GM23338 (cell line): ENCODE data around the gene CRACDL. TPM values are rescaled to one million over a fixed set of nuclear protein-coding genes. Genes with fewer than 3 reads are reported as not detected.

ENCODE experiments used
- ATAC-seq: fragments of 200-7000 bp; cut with Tn5 transposase; 3 replicates; pipeline ENCODE4 v1.9.1; 2020
- DNase-seq: peaks from one replicate; pipeline ENCODE4 v3.0.0-alpha.2; 2015; ENCODE audit warnings: low spot score
- H2AFZ ChIP-seq: fragments of 200-600 bp; sonication (generic); 2 replicates; pipeline ENCODE4 v1.8.0; 2016; ENCODE audit warnings: antibody characterized with exemption, mild to moderate bottlenecking, moderate library complexity
- H3F3A ChIP-seq: fragments of 200-600 bp; sonication (generic); replicated peaks from 2 replicates; pipeline ENCODE4 v1.8.0; 2017; ENCODE audit warnings: antibody characterized with exemption, mixed run types, low read depth
- H3K27ac ChIP-seq: fragments of 200-600 bp; sonication (generic); 2 replicates; pipeline ENCODE4 v1.6.1; 2016; ENCODE audit warnings: low read depth
- H3K27me3 ChIP-seq: fragments of 200-600 bp; sonication (generic); 2 replicates; pipeline ENCODE4 v1.8.0; 2016; ENCODE audit warnings: mild to moderate bottlenecking, mixed run types, moderate library complexity; ENCODE audit not compliant: insufficient read depth
- H3K36me3 ChIP-seq: fragments of 200-600 bp; sonication (generic); 2 replicates; pipeline ENCODE4 v1.8.0; 2016; ENCODE audit warnings: mild to moderate bottlenecking; ENCODE audit not compliant: insufficient read depth
- H3K4me1 ChIP-seq: fragments of 200-600 bp; sonication (generic); 2 replicates; pipeline ENCODE4 v1.8.0; 2016; ENCODE audit warnings: mild to moderate bottlenecking, moderate library complexity; ENCODE audit not compliant: insufficient read depth
- H3K4me2 ChIP-seq: fragments of 200-600 bp; sonication (generic); 2 replicates; pipeline ENCODE4 v1.7.1; 2017; ENCODE audit warnings: mixed run types
- H3K4me3 ChIP-seq: fragments of 200-600 bp; sonication (generic); 2 replicates; pipeline ENCODE4 v1.6.1; 2016; ENCODE audit warnings: mixed run types
- H3K79me2 ChIP-seq: fragments of 200-600 bp; sonication (generic); replicated peaks from 2 replicates; pipeline ENCODE4 v1.8.0; 2017; ENCODE audit warnings: mild to moderate bottlenecking; ENCODE audit not compliant: insufficient read depth
- H3K9me2 ChIP-seq: fragments of 200-600 bp; sonication (generic); 2 replicates; pipeline ENCODE4 v1.8.0; 2017; ENCODE audit not compliant: insufficient read depth
- H4K20me1 ChIP-seq: fragments of 200-600 bp; sonication (generic); replicated peaks from 2 replicates; pipeline ENCODE4 v1.8.0; 2017; ENCODE audit warnings: mild to moderate bottlenecking; ENCODE audit not compliant: insufficient read depth
- H3K27ac Mint-ChIP-seq: 2 replicates; pipeline ENCODE4 v1.8.0; 2020; ENCODE audit warnings: inconsistent platforms, mild to moderate bottlenecking, moderate library complexity, mixed read lengths
- H3K27me3 Mint-ChIP-seq: 3 replicates; pipeline ENCODE4 v1.8.0; 2022; ENCODE audit warnings: low read depth, mild to moderate bottlenecking, moderate library complexity, mixed read lengths, inconsistent platforms; ENCODE audit not compliant: insufficient read depth, poor library complexity
- H3K36me3 Mint-ChIP-seq: 3 replicates; pipeline ENCODE4 v1.8.0; 2021; ENCODE audit warnings: low read depth, mild to moderate bottlenecking, inconsistent platforms, moderate library complexity, mixed read lengths
- H3K4me1 Mint-ChIP-seq: 3 replicates; pipeline ENCODE4 v1.8.0; 2020; ENCODE audit warnings: mild to moderate bottlenecking, inconsistent platforms, mixed read lengths
- H3K4me3 Mint-ChIP-seq: 3 replicates; pipeline ENCODE4 v1.8.0; 2021; ENCODE audit warnings: moderate library complexity, mild to moderate bottlenecking, inconsistent platforms, mixed read lengths
- H3K9me3 Mint-ChIP-seq: 3 replicates; pipeline ENCODE4 v1.8.0; 2020; ENCODE audit warnings: moderate library complexity, mild to moderate bottlenecking, inconsistent platforms, mixed read lengths
- CREB1 ChIP-seq: fragments of 250-450 bp; sonication (Bioruptor Pico); IDR thresholded peaks from 2 replicates; pipeline ENCODE4 v1.5.0; 2020; ENCODE audit warnings: low read depth, mild to moderate bottlenecking, moderate library complexity
- EZH2 ChIP-seq: fragments of 200-600 bp; sonication (generic); IDR thresholded peaks from one replicate; pipeline ENCODE4 v1.8.0; 2017; ENCODE audit warnings: antibody characterized with exemption, mild to moderate bottlenecking, low read depth; ENCODE audit not compliant: unreplicated experiment
- EZH2phosphoT487 ChIP-seq: fragments of 200-600 bp; sonication (generic); IDR thresholded peaks from one replicate; pipeline ENCODE4 v1.8.1; 2018; ENCODE audit warnings: antibody characterized with exemption; ENCODE audit not compliant: unreplicated experiment
- JUNB ChIP-seq: IDR thresholded peaks from one replicate; pipeline ENCODE4 v1.6.1; 2016; ENCODE audit warnings: antibody characterized with exemption; ENCODE audit not compliant: unreplicated experiment
- NANOG ChIP-seq: IDR thresholded peaks from 2 replicates; pipeline ENCODE4 v1.6.1; 2016; ENCODE audit warnings: antibody characterized with exemption, borderline replicate concordance
- STAT1 ChIP-seq: IDR thresholded peaks from one replicate; pipeline ENCODE4 v1.6.1; 2016; ENCODE audit warnings: antibody characterized with exemption; ENCODE audit not compliant: unreplicated experiment
- ZNF114 ChIP-seq: fragments of 250-450 bp; sonication (Bioruptor Pico); IDR thresholded peaks from 2 replicates; pipeline ENCODE4 v1.5.0; 2020; ENCODE audit warnings: mild to moderate bottlenecking, moderate library complexity
- ZNF331 ChIP-seq: fragments of 250-450 bp; sonication (Bioruptor Pico); IDR thresholded peaks from 2 replicates; pipeline ENCODE4 v1.5.0; 2020; ENCODE audit warnings: low read depth, mild to moderate bottlenecking, moderate library complexity
- polyA plus RNA-seq: library from polyadenylated mRNA; unstranded; fragments of >200 nt; fragmentation: Nextera tagmentation; extraction: Ambion mirVana; gene quantifications from 2 replicates; pipeline ENCODE4 v1.2.1, GENCODE V29; 2016
- total RNA-seq: library from RNA; depleted of rRNA; stranded (reverse); fragments of >200 nt; shearing (Covaris generic); gene quantifications from 2 replicates; pipeline ENCODE4 v1.2.3, GENCODE V29; 2014
- TF ChIP-seq, protein P1 (sequence below): IDR thresholded peaks from 2 replicates; pipeline ENCODE4 v1.6.1; 2016; ENCODE audit warnings: antibody characterized with exemption
- TF ChIP-seq, protein P2 (sequence below): fragments of 250-450 bp; sonication (Bioruptor Pico); IDR thresholded peaks from 2 replicates; pipeline ENCODE4 v1.5.0; 2020; ENCODE audit warnings: mild to moderate bottlenecking, moderate library complexity
- TF ChIP-seq, protein P3 (sequence below): IDR thresholded peaks from one replicate; pipeline ENCODE4 v1.6.1; 2018; ENCODE audit warnings: antibody characterized with exemption; ENCODE audit not compliant: unreplicated experiment
- TF ChIP-seq, protein P4 (sequence below), 2 experiments: fragments of 200-600 bp in 1 of 2; sonication (generic) in 1 of 2; conservative IDR thresholded peaks; 2 replicates each; pipeline versions ENCODE4 v1.5.1 to v1.6.1; 2016 to 2017; ENCODE audit warnings: antibody characterized with exemption in 2 of 2, low read depth in 2 of 2, mild to moderate bottlenecking in 2 of 2, moderate library complexity in 1 of 2

Gene CRACDL
- total and polyA plus RNA-seq, 2 experiments from 2014 or later, result 0.14 to 0.16 TPM

DNA sequence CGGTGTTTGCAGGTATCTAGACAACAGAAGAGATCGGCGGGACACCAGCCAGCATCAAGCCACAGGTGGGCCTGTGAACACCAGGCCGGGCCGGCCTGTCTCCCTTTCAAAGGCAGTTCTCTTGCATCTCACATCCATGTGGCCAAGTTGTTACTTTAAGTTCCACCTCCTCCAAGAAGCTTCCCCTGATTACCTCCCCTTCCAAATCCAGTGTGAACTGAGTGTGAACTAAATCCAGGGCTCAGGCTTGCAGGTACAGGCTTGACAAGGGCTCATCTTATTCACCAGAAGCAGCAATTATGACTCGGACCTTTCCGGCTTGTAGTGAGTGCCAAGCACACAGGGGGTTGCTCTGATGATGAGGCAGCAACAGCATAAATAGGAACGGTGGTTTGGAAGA is 3.9 kb downstream of the CRACDL start (continued):
- TF ChIP-seq, protein P1, sequence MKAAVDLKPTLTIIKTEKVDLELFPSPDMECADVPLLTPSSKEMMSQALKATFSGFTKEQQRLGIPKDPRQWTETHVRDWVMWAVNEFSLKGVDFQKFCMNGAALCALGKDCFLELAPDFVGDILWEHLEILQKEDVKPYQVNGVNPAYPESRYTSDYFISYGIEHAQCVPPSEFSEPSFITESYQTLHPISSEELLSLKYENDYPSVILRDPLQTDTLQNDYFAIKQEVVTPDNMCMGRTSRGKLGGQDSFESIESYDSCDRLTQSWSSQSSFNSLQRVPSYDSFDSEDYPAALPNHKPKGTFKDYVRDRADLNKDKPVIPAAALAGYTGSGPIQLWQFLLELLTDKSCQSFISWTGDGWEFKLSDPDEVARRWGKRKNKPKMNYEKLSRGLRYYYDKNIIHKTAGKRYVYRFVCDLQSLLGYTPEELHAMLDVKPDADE, result no peak
- TF ChIP-seq EZH2phosphoT487 (no peak), ZNF114 (no peak), EZH2 (no peak)

DNA sequence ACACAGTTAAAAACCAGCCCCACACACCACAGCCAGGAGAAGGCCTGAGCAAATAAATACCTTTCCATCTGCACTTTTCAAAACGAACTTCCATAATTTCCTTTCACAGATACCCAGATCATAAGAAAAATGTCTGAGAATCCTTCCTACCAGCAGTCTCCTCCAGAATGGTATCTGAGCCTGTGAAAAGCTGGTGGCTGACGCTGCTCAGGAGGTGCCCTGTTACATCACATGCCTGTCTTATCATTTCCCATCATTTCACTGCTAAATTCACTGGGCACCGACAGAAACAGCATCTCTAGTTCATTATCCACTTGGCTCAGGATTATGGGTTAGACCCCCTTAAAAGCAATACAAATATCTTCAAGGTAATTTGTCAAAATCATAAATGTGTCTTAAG is 4.4 kb downstream of the CRACDL start:
- peaks cover 28% of the 10 kb centered on the region for H3K27me3 ChIP-seq
- H3K4me2 ChIP-seq, result no peak overlapping the region
- H3K9me2 ChIP-seq, result no peaks in the 10 kb centered on the region
- DNase-seq (no peak), ATAC-seq (no peak)
- Mint-ChIP-seq H3K4me1 (peaks cover 14% of the 10 kb centered on the region), H3K27ac (no peak overlapping the region), H3K9me3 (no peaks in the 10 kb centered on the region), H3K27me3 (peaks cover 24% of the 10 kb centered on the region), H3K4me3 (no peak overlapping the region), H3K36me3 (no peaks in the 10 kb centered on the region; the same call in 2 of the 3 replicates)
- no peaks in the 10 kb centered on the region for H4K20me1 ChIP-seq
- H3K4me1 ChIP-seq, result peaks cover 10% of the 10 kb centered on the region; the same call in 1 of the 2 replicates
- no peaks in the 10 kb centered on the region for H3K36me3 ChIP-seq
- no peak overlapping the region for H3K27ac ChIP-seq
- no peak overlapping the region for H3K4me3 ChIP-seq
- no peak overlapping the region for H2AFZ ChIP-seq
- H3F3A ChIP-seq, result no peaks in the 10 kb centered on the region
- no peaks in the 10 kb centered on the region for H3K79me2 ChIP-seq
- TF ChIP-seq ZNF114, result no peak
- TF ChIP-seq JUNB, result no peak
- TF ChIP-seq, protein P2, sequence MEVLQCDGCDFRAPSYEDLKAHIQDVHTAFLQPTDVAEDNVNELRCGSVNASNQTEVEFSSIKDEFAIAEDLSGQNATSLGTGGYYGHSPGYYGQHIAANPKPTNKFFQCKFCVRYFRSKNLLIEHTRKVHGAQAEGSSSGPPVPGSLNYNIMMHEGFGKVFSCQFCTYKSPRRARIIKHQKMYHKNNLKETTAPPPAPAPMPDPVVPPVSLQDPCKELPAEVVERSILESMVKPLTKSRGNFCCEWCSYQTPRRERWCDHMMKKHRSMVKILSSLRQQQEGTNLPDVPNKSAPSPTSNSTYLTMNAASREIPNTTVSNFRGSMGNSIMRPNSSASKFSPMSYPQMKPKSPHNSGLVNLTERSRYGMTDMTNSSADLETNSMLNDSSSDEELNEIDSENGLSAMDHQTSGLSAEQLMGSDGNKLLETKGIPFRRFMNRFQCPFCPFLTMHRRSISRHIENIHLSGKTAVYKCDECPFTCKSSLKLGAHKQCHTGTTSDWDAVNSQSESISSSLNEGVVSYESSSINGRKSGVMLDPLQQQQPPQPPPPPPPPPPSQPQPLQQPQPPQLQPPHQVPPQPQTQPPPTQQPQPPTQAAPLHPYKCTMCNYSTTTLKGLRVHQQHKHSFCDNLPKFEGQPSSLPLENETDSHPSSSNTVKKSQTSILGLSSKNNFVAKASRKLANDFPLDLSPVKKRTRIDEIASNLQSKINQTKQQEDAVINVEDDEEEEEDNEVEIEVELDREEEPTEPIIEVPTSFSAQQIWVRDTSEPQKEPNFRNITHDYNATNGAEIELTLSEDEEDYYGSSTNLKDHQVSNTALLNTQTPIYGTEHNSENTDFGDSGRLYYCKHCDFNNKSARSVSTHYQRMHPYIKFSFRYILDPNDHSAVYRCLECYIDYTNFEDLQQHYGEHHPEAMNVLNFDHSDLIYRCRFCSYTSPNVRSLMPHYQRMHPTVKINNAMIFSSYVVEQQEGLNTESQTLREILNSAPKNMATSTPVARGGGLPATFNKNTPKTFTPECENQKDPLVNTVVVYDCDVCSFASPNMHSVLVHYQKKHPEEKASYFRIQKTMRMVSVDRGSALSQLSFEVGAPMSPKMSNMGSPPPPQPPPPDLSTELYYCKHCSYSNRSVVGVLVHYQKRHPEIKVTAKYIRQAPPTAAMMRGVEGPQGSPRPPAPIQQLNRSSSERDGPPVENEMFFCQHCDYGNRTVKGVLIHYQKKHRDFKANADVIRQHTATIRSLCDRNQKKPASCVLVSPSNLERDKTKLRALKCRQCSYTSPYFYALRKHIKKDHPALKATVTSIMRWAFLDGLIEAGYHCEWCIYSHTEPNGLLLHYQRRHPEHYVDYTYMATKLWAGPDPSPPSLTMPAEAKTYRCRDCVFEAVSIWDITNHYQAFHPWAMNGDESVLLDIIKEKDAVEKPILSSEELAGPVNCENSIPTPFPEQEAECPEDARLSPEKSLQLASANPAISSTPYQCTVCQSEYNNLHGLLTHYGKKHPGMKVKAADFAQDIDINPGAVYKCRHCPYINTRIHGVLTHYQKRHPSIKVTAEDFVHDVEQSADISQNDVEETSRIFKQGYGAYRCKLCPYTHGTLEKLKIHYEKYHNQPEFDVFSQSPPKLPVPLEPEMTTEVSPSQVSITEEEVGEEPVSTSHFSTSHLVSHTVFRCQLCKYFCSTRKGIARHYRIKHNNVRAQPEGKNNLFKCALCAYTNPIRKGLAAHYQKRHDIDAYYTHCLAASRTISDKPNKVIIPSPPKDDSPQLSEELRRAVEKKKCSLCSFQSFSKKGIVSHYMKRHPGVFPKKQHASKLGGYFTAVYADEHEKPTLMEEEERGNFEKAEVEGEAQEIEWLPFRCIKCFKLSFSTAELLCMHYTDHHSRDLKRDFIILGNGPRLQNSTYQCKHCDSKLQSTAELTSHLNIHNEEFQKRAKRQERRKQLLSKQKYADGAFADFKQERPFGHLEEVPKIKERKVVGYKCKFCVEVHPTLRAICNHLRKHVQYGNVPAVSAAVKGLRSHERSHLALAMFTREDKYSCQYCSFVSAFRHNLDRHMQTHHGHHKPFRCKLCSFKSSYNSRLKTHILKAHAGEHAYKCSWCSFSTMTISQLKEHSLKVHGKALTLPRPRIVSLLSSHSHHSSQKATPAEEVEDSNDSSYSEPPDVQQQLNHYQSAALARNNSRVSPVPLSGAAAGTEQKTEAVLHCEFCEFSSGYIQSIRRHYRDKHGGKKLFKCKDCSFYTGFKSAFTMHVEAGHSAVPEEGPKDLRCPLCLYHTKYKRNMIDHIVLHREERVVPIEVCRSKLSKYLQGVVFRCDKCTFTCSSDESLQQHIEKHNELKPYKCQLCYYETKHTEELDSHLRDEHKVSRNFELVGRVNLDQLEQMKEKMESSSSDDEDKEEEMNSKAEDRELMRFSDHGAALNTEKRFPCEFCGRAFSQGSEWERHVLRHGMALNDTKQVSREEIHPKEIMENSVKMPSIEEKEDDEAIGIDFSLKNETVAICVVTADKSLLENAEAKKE (CRISPR knock-in tag), result no peak
- TF ChIP-seq, protein P3, sequence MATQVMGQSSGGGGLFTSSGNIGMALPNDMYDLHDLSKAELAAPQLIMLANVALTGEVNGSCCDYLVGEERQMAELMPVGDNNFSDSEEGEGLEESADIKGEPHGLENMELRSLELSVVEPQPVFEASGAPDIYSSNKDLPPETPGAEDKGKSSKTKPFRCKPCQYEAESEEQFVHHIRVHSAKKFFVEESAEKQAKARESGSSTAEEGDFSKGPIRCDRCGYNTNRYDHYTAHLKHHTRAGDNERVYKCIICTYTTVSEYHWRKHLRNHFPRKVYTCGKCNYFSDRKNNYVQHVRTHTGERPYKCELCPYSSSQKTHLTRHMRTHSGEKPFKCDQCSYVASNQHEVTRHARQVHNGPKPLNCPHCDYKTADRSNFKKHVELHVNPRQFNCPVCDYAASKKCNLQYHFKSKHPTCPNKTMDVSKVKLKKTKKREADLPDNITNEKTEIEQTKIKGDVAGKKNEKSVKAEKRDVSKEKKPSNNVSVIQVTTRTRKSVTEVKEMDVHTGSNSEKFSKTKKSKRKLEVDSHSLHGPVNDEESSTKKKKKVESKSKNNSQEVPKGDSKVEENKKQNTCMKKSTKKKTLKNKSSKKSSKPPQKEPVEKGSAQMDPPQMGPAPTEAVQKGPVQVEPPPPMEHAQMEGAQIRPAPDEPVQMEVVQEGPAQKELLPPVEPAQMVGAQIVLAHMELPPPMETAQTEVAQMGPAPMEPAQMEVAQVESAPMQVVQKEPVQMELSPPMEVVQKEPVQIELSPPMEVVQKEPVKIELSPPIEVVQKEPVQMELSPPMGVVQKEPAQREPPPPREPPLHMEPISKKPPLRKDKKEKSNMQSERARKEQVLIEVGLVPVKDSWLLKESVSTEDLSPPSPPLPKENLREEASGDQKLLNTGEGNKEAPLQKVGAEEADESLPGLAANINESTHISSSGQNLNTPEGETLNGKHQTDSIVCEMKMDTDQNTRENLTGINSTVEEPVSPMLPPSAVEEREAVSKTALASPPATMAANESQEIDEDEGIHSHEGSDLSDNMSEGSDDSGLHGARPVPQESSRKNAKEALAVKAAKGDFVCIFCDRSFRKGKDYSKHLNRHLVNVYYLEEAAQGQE, result no peak
- no peak for TF ChIP-seq ZNF331 (CRISPR knock-in tag)
- TF ChIP-seq NANOG, result no peak
- no peak for TF ChIP-seq STAT1
- TF ChIP-seq, protein P4, sequence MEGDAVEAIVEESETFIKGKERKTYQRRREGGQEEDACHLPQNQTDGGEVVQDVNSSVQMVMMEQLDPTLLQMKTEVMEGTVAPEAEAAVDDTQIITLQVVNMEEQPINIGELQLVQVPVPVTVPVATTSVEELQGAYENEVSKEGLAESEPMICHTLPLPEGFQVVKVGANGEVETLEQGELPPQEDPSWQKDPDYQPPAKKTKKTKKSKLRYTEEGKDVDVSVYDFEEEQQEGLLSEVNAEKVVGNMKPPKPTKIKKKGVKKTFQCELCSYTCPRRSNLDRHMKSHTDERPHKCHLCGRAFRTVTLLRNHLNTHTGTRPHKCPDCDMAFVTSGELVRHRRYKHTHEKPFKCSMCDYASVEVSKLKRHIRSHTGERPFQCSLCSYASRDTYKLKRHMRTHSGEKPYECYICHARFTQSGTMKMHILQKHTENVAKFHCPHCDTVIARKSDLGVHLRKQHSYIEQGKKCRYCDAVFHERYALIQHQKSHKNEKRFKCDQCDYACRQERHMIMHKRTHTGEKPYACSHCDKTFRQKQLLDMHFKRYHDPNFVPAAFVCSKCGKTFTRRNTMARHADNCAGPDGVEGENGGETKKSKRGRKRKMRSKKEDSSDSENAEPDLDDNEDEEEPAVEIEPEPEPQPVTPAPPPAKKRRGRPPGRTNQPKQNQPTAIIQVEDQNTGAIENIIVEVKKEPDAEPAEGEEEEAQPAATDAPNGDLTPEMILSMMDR (conservative IDR thresholded peaks at IDR 0.05; ENCODE audit: low read depth in 2 of 2), result no peak
- TF ChIP-seq, protein P1, result no peak
- TF ChIP-seq CREB1 (CRISPR knock-in tag), result no peak
- TF ChIP-seq EZH2, result no peak
